GM12801 (cell line): ENCODE data around the gene REEP1.

Experiments
- CTCF ChIP-seq: IDR thresholded peaks from one replicate; pipeline ENCODE4 v1.5.1; 2011; ENCODE audit warnings: control low read depth; ENCODE audit not compliant: insufficient read length; ENCODE audit errors: extremely low read depth

The REEP1 gene

GRCh38 chr2:86225581-86225980 lies 111.8 kb downstream of the REEP1 start:
- no peak for TF ChIP-seq CTCF

GRCh38 chr2:86224645-86225355 lies 112.6 kb downstream of the REEP1 start:
- no peak for TF ChIP-seq CTCF

GRCh38 chr2:86223927-86224560 lies 113.4 kb downstream of the REEP1 start:
- no peak for TF ChIP-seq CTCF

GRCh38 chr2:86223140-86223926 lies 114.1 kb downstream of the REEP1 start:
- no peak for TF ChIP-seq CTCF

GRCh38 chr2:86221066-86221684 lies 116.3 kb downstream of the REEP1 start:
- TF ChIP-seq CTCF, result no peak

GRCh38 chr2:86219896-86220295 lies 117.5 kb downstream of the REEP1 start:
- no peak for TF ChIP-seq CTCF

- no peak for TF ChIP-seq CTCF
Measured at GRCh38 chr2:86218124-86218523, 119.3 kb downstream of the REEP1 start.
